Measurements from ENCODE around the gene HCRTR1.

HCRTR1 gene

DNA sequence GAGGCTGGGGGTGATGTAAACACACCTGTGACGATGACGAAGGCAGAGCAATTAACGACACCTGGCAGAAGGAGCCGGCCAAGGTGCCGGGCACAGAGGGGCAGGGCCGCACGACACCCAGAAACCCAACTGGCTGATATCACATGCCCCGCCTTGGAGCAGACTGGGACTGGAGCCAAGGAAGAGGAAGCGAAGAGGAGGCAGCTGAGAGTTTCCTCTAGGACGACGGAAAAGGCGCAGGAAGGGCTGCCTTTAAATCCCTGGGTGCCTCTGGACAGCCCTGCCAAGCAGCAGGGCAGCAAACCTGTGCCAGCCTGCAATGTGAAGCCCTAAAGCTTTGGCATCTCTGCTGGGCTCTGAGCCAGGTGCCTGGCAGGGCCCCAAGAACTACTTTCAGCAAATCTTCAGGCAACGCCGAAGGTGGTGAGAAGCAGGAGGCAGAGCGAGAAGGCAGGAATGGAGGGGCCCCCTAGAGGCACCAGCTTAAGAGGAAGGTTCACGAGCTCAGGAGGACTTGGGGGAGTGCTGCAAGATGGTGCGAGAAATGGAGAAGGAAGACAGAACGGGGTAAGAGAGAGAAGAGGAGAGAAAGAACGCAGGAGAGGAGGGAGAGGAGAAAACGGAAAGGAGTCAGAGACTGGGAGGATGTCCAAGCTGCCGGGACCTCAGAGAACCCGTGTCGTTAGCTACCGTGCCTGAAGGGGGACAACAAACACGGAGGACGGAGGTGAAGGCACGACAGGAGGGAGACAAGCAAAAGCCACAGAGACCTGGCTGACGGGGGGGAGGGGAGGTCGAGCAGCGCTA, 52.5 kb downstream of the HCRTR1 start:
- FAIRE-seq, result no peak

DNA sequence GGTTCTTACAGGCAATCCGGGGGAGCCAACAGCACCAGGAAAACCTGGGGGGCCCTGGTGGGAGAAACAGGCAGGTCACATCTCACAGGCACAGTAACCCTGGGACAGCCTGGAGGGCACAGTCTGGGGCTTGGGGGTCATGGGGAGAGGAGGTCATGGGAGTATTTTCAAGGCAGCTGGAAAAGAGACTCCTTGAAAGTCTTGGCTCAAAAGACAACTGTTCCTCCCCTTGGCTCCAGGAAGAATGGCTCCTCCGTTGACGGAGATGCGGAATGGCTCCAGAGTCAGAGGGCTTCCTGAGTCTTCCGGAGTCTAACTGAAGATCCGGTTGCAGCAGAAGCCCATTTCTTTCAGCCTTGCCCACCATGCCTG, 53.1 kb downstream of the HCRTR1 start:
- FAIRE-seq, result no peak

DNA sequence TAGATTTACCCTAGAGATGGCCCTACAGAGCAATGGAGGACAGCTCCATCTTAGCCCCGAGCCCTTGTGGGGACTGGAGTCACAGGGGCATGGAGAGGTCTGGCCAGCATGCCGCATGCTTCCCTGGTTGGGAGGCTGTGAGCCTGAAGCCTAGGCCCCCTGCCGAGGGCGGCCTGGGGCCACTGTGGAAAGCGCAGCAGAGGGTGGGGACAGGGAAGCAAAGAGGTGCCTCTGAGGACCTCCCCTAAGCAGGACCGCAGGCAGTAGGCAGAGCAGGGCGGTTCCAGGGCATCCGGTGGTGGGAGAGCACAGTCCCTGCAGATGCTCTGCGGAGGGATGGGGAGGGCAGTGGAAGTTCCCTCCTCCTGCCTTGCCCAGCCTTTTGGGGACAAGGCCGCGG, 53.7 kb downstream of the HCRTR1 start:
- FAIRE-seq, result no peak

DNA sequence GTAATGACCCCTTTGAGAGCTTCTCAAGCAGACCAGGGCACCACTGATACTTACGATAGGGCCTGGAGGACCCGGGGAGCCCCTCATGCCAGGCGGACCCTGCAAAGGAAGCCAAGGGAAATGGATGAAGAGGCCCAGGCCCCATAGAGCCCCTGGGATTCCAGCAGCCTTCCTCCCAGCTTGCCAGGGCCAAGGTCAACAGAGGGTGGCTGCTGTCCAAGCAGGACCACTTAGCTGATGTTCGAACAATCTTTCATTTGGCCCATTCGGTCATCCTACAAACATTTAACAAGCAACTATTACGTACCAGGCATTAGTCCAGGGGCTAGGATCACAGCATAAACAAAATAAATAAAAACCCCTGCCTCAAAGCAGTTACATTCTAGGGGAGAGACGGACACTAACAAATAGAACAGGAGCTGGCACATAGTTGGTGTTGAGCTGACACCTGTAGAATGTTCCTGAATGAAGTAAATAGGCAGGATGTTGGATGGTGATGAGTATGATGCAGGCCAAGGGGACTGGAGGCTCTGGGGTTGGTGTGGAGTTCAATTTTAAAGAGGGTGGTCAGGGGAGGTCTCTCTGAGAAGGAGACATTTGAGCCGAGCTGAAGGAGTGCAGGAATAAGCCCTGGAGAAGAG, 54.2 kb downstream of the HCRTR1 start:
- FAIRE-seq, result no peak

DNA sequence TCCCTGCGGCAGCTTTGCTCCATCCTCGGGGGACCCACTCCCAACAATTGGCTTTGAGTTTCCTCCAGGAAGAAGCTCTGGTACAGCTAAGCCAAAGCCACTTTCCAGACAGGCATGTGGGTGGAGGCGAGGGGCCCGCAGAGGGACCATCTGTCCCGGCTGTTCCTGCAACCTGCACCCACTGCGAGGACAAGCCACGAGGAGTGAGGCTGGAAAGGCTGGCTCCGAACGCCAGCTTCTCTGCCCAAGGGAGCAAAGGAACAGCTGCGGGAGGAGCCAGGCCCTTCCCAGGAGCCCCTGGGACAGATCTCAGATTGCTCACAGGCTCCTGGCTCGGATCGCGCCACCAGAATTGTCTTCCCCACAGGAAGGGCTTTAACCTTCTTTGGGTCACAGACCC, 55.5 kb downstream of the HCRTR1 start:
- no peak for FAIRE-seq

DNA sequence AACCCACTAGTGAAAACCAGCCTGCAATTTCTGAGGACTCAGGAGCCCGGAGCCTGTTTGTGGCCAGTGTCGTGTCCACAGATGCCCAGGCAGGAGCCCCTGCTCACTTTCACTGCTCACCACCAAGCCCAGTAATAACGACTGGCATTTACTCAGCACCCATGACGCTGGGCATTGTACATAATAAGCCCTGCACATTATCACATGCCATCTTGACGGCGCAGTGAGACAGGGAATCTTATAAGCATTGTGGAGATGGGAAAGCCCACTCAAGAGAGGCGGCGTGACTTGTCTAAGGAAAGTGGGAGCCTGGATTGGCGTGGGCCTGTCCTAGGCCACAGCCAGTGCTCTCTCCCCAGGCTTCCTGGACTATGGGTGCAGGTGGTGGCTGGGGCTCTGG, 55.9 kb downstream of the HCRTR1 start:
- no peak for FAIRE-seq

DNA sequence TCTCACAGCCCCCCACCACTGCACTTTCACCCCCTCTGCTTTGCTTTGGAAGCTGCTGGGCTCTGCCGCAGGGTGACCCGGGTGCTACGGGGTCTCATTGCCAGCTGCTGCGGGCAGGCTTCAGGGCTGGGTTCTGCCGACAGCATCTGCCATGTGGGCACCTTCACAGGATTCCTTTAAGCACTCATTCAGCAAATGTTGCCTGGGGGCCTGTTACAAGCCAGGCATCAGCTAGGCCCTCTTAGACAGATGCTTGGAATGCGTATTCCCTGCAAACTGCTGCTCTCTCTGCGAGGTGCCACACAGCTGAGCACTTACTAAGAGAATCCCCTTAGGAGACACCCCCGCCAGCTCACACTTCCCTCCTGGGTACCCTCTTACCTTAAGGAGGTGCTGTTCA, 57.1 kb downstream of the HCRTR1 start:
- FAIRE-seq, result no peak

DNA sequence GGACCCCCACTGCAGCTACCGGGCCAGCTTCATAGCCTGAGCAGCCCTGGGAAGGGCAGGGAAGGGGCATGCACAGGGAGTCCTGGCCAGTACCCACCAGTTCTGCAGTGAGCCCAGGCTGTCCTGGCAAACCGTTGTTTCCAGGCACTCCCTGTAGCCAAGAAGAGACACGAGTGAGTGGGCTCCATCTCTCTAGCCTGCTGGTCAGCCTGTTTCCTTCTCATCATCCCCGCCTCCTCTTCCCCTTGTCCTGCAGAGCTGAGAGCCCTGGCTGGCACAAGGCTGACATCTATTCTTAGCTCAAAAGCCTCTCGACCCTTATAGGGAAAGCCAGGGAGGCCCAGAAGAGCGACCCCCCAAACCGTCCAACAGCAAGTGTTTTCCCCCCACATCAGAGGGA, 57.7 kb downstream of the HCRTR1 start:
- no peak for FAIRE-seq

DNA sequence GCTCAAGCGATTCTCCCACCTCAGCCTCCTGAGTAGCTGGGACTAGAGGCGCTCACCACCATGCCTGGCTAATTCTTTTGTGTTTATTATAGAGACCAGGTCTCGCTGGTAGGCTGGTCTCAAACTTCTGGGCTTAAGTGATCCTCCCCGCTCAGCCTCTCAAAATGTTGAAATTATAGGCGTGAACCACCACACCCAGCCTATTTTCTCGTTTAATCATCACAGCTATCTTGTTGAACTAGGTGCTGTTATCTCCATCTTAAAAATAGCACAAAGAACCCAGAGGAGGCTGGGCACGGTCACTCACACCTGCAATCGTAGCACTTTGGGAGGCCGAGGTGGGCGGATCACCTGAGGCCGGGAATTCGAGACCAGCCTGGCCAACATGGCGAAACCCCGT, 58.3 kb downstream of the HCRTR1 start:
- FAIRE-seq, result no peak
